NCI-H1417 treated with DMSO at 0.1 percent for 48 hours (cell line): ENCODE measurements around the gene SPI1.

Experiments used
- DNase-seq: peaks from one replicate; lab custom pipeline; 2025; lab: John Stamatoyannopoulos, UW

SPI1 gene

DNA sequence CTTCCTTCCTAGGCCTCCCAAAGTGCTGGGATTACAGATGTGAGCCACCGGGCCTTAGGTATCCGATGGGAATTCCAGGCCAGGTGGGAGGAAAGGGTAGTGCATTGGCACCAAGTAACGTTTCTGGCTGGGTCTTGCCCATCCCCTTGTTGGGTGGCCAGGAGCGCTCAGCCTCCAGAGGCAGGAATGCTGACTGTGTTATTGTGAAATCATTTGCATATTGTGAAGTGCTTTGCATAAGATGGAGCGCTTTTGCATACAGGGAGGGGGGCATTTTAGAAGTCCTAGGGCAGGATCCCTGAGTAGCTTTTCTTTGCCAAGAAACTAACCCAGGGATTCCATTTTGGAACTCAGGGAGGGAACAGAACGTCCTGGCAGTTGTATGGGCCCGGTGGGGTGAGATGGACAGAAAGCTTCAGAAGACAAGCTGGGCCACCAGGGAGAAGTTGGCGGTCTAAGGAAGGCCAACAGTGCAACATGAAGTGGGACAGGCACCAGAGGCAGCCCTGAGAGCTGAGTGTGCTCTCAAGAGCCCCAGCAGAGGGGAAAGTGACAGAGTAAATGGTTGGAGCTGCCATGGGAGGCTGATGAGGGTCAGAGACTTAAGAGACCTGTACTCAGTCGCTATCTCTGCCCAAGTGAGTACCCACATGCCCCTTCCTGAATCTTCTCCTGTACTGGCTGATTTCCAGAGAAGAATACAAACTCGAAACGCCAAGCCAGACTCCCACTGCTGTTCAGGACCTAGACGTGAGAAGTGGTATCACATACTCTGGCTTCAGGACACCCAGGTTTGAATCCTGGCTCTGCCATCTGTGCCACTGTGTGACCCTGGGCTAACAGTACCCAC lies 28.8 kb upstream of the SPI1 start:
- DNase-seq = no peak

DNA sequence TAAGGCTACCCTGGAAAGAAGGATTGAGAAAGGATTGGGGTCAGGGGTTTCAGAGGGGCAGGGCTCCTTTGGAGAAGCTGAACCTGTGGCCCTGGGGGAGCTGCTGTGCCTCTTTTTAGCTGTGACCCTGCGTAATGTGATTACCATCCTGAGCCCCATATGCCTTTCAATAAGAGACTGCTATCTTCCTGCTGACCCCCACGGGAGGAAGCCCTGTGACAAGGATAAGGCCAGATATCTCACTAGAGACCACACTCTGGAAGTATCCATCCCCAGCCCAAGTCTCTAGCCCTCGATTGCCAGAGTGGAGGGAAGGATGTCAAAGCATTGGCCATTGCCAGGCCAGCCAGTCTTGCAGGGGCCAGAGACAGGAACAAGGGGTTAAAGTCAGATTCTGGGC lies 25.2 kb upstream of the SPI1 start:
- DNase-seq = no peak

- no peak for DNase-seq
These were observed 24.8 kb upstream of the SPI1 start for GRCh38 chr11:47403135-47403534.

DNA sequence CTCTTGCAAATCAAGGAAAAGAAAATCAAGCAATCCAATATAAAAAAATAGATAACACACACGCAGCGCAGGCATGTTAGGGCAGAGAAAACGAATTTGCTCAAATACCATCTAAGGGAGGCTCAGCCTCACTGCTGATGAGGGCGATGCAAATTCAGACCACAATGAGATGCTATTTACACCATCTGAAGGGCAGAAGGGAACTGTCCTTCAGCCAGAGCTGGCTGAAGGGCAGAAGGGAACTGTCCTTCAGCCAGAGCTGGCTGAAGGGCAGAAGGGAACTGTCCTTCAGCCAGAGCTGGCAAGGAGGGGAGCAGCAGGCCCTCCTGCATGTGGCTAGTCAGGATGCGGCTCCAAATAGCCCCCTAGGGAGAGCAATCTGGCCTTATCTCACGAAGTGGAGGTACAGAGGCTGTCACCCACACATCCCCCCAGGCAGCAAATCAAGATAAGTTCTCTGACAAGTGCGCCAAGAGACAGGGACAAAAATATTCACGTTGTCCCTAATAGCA lies 22.5 kb upstream of the SPI1 start:
- DNase-seq = no peak

- no peak for DNase-seq
These were observed 21.8 kb upstream of the SPI1 start for GRCh38 chr11:47399860-47400767.

- DNase-seq = no peak
These were observed 20.2 kb upstream of the SPI1 start for GRCh38 chr11:47398551-47398950.

- DNase-seq = no peak
These were observed 19.7 kb upstream of the SPI1 start for GRCh38 chr11:47398011-47398410.

GRCh38 chr11:47396049-47396320 lies 17.6 kb upstream of the SPI1 start:
- DNase-seq = no peak

GRCh38 chr11:47395223-47396048 lies 17.1 kb upstream of the SPI1 start:
- no peak for DNase-seq

- no peak for DNase-seq
These were observed 16.2 kb upstream of the SPI1 start for GRCh38 chr11:47394322-47395222.

GRCh38 chr11:47394050-47394321 lies 15.6 kb upstream of the SPI1 start:
- no peak for DNase-seq

- no peak for DNase-seq
These were observed 15.1 kb upstream of the SPI1 start for GRCh38 chr11:47393163-47394049.

GRCh38 chr11:47392546-47393162 lies 14.3 kb upstream of the SPI1 start:
- no peak for DNase-seq

GRCh38 chr11:47391711-47392432 lies 13.5 kb upstream of the SPI1 start:
- DNase-seq = no peak

GRCh38 chr11:47391077-47391583 lies 12.8 kb upstream of the SPI1 start:
- no peak for DNase-seq

DNA sequence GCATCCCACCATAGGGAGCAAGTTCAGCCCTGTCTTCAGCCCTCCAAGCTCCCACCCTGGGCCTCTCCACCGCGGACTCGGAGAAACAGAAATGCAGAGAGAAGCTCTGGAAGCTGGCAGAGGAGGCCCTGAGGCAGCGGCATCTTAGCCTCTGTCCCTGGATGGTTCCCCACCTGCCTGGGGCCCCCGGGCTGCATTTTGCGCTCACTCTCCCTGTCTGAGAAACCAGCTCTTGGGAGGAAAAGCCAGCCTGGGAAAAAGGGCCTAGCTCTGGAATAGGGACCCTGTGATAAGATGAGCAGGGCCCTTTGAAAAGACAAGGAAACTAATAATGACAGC lies 12.0 kb upstream of the SPI1 start:
- DNase-seq = no peak

DNA sequence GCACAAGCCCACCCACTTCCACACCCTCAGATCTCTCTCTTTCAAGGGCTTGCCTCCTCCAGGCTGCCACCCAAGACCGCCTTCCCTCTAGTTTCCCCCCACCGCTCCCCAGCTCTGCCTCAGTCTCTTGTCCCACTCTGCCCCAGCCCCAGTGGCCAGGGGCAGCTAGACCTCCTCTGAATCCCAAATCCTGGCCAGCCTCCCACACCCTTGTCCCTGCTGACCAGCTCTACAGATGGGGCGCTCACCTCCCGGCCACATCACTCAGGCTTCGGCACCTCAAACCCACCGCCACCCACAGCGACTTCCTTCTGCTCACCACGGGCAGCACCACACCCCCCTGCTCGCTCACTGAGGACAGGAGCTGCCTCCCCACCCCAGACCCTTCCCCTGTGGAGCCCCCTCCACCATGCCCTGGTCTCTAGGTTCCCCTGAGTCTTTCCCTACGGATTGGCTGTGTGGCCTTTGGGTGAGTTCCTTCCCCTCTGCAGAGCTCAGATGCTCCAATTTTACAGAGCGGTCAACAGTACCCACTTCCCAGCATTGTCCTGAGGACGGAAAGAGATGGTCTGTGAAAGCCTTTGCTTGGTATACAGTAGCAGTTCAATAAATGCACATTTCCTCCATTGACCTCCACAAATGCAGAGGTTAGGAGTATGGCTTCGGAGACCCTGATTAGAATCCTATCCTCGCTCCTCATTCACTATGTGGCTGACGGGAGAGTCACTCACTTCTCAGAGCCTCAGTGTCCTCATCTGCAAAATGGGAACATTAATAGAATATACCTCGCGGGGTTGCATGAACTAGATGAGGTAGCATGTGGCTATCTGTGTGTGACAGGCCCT lies 11.5 kb upstream of the SPI1 start:
- DNase-seq = no peak
